Measurements from ENCODE around the gene CDK8. TPM values are rescaled to one million over a fixed set of nuclear protein-coding genes. Genes with fewer than 3 reads are reported as not detected.

The CDK8 gene
- total RNA-seq, 6 experiments from 2014 or later: 15.1 to 19.3 (median 17.4) TPM

DNA sequence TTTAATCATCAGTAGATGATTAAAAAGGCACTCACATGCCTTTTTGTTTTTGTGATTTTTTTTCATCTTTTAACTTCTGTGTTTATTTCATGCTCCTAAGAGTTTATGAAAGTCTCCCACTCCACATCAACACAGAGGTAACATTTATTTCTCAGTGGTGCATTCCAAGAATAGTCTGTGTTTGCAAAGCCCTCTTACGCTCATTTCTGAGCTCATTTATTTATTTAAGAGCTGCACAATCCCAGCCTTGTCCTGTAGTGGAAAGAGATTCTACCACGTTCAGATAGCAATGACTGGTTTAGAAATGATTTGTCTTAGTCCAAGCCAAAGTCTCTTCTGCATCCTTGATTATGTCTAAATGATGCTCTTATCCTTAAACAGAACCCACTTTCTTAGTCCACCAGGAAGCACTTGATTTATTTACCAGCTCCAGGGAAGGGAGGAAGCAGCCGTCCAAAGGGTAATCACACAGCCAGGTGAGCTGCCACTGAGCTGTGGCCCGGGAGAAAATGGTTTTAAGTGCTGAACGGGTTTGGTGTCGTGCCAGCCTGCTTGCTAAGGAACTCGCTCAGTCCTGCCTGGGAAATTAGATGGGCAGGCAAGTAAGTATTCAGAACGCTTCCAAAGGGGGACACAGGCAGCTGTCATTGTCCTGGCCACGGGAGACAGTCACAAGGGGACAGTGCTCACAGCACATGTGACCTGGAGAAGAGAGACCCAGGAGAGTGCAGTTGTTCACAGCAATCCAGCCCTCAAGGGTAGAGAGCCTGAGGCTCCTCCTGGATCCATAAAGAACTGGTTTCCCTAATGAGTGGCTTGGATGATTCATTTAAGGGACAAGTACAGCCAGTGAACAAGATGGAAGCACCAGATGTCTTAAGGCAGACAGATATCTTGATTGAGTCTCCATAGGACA lies 171.8 kb downstream of the CDK8 start:
- TF ChIP-seq, protein P1, sequence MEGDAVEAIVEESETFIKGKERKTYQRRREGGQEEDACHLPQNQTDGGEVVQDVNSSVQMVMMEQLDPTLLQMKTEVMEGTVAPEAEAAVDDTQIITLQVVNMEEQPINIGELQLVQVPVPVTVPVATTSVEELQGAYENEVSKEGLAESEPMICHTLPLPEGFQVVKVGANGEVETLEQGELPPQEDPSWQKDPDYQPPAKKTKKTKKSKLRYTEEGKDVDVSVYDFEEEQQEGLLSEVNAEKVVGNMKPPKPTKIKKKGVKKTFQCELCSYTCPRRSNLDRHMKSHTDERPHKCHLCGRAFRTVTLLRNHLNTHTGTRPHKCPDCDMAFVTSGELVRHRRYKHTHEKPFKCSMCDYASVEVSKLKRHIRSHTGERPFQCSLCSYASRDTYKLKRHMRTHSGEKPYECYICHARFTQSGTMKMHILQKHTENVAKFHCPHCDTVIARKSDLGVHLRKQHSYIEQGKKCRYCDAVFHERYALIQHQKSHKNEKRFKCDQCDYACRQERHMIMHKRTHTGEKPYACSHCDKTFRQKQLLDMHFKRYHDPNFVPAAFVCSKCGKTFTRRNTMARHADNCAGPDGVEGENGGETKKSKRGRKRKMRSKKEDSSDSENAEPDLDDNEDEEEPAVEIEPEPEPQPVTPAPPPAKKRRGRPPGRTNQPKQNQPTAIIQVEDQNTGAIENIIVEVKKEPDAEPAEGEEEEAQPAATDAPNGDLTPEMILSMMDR (IDR thresholded peaks at IDR 0.05): no peak
- DNase-seq: peak; percentile 30
- Mint-ChIP-seq H3K9me3 (no peaks in the 10 kb centered on the region), H3K27me3 (ENCODE audit: insufficient read depth) (peaks cover 5% of the 10 kb centered on the region), H3K36me3 (ENCODE audit: low read depth) (no peaks in the 10 kb centered on the region), H3K4me1 (ENCODE audit: low read depth) (peaks cover 8% of the 10 kb centered on the region; the same call in 1 of the 2 replicates), H3K4me3 (no peak overlapping the region), H3K27ac (no peak overlapping the region; the same call in 1 of the 2 replicates)

DNA sequence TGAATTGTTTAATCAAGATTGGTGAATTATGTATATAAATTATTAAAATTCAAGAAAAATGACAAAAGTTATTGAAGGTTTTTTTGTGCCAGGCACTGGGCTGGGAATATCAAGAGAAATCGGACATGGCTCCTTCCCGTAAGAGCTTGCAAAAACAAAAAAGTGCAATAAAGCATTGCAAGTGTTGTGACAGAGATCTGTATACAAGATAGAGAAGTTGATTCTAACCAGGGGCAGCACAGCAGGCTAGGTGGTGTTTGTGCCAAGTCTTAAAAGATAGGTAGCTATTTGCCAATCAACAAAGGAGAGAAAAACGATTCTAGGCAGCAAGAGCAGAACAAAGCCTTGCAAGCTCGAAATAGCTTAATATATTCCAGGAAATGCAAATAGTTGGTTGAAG lies 179.8 kb downstream of the CDK8 start:
- peaks cover 7% of the 10 kb centered on the region for H3K27me3 Mint-ChIP-seq (ENCODE audit: insufficient read depth)
- H3K36me3 Mint-ChIP-seq (ENCODE audit: low read depth): peaks cover 13% of the 10 kb centered on the region; the same call in 1 of the 2 replicates
- H3K27ac Mint-ChIP-seq: no peak overlapping the region
- DNase-seq: no peak
- TF ChIP-seq, protein P1 (IDR thresholded peaks at IDR 0.05): no peak
- H3K9me3 Mint-ChIP-seq: peaks cover 28% of the 10 kb centered on the region
- no peak overlapping the region for H3K4me3 Mint-ChIP-seq
- peaks cover 9% of the 10 kb centered on the region; the same call in 1 of the 2 replicates for H3K4me1 Mint-ChIP-seq (ENCODE audit: low read depth)

DNA sequence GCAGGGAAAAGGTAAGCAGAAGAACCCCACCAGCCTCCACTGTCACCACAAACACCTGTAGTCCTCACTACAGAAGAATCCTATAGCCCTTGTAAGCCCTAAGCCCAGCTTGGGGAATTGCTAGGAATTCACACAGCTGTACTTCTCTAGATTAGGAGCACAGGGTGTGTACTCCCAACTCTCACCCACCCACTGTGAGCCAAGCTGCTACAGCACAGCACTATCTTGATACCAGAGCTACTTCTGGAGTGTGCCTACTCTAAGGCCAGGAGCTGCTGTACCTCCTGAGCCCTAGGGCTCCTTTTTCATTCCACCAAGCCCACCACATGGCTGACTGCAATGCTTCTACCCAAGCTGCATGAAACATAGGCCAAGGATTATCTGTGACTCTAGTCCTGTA lies 181.2 kb downstream of the CDK8 start:
- peaks cover 13% of the 10 kb centered on the region; the same call in 1 of the 2 replicates for H3K36me3 Mint-ChIP-seq (ENCODE audit: low read depth)
- no peak overlapping the region for H3K4me3 Mint-ChIP-seq
- peaks cover 9% of the 10 kb centered on the region; the same call in 1 of the 2 replicates for H3K4me1 Mint-ChIP-seq (ENCODE audit: low read depth)
- peaks cover 28% of the 10 kb centered on the region for H3K9me3 Mint-ChIP-seq
- no peak overlapping the region for H3K27ac Mint-ChIP-seq
- DNase-seq: no peak
- peaks cover 7% of the 10 kb centered on the region; the same call in 1 of the 2 replicates for H3K27me3 Mint-ChIP-seq (ENCODE audit: insufficient read depth)
- TF ChIP-seq, protein P1 (IDR thresholded peaks at IDR 0.05): no peak

DNA sequence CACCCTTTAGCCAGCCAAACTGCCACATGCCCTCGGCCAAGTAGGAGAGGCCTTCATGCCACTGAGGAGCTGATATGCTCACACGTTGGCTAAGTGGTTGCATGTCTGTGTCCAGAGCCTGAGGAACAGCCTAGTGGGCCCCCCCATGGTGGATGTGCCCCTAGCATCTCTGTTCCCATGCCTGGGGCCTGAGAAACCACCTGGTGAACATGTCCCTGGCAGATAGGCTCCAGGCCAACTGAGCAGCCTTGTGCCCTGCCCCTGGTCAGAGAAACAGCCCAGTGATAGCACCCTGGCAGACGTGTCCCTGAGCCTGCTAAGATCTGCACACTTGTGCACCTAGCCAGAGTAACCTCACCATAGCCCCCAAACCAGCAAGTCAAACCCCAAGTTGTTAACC lies 181.7 kb downstream of the CDK8 start:
- no peak overlapping the region for H3K4me3 Mint-ChIP-seq

DNA sequence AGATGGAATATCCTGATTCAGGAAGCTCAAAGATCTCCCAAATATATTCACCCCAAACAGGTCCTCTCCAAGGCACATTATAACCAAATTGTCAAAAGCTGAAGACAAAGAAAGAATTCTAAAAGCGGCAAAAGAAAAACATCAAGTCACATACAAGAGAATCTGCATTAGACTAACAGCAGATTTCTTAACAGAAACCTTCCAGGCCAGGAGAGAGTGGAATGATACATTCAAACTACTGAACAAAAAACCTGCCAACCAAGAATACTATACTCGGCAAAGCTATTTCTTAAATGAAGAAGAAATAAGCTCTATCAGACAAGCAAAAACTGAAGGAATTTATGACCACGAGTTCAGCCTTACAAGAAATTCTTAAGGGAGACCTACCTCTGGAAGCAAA lies 183.0 kb downstream of the CDK8 start:
- peaks cover 9% of the 10 kb centered on the region; the same call in 1 of the 2 replicates for H3K4me1 Mint-ChIP-seq (ENCODE audit: low read depth)
- TF ChIP-seq, protein P1 (IDR thresholded peaks at IDR 0.05): no peak
- no peak overlapping the region for H3K27ac Mint-ChIP-seq
- H3K4me3 Mint-ChIP-seq: no peak overlapping the region
- no peak for DNase-seq
- H3K9me3 Mint-ChIP-seq: peaks cover 28% of the 10 kb centered on the region
- peaks cover 7% of the 10 kb centered on the region; the same call in 1 of the 2 replicates for H3K27me3 Mint-ChIP-seq (ENCODE audit: insufficient read depth)
- peaks cover 13% of the 10 kb centered on the region; the same call in 1 of the 2 replicates for H3K36me3 Mint-ChIP-seq (ENCODE audit: low read depth)

More for the DNA sequence above, 181.7 kb downstream of the CDK8 start:
- Mint-ChIP-seq H3K27ac (no peak overlapping the region), H3K4me1 (ENCODE audit: low read depth) (peaks cover 9% of the 10 kb centered on the region; the same call in 1 of the 2 replicates), H3K36me3 (ENCODE audit: low read depth) (peaks cover 13% of the 10 kb centered on the region; the same call in 1 of the 2 replicates), H3K27me3 (ENCODE audit: insufficient read depth) (peaks cover 7% of the 10 kb centered on the region; the same call in 1 of the 2 replicates), H3K9me3 (peaks cover 28% of the 10 kb centered on the region)
- no peak for DNase-seq
- TF ChIP-seq, protein P1 (IDR thresholded peaks at IDR 0.05): no peak
